ENCODE results near the gene MED22.
"Not testable (repeated sequence)": the region's sequence is repeated elsewhere in the genome, so short reads cannot be mapped to it uniquely, and the experiment has no call there.

DNA sequence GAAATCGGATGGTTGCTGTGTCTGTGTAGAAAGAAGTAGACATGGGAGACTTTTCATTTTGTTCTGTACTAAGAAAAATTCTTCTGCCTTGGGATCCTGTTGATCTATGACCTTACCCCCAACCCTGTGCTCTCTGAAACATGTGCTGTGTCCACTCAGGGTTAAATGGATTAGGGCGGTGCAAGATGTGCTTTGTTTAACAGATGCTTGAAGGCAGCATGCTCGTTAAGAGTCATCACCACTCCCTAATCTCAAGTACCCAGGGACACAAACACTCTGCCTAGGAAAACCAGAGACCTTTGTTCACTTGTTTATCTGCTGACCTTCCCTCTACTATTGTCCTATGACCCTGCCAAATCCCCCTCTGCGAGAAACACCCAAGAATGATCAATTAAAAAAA lies 43.5 kb upstream of the MED22 start:
- TF ChIP-seq, protein P1, sequence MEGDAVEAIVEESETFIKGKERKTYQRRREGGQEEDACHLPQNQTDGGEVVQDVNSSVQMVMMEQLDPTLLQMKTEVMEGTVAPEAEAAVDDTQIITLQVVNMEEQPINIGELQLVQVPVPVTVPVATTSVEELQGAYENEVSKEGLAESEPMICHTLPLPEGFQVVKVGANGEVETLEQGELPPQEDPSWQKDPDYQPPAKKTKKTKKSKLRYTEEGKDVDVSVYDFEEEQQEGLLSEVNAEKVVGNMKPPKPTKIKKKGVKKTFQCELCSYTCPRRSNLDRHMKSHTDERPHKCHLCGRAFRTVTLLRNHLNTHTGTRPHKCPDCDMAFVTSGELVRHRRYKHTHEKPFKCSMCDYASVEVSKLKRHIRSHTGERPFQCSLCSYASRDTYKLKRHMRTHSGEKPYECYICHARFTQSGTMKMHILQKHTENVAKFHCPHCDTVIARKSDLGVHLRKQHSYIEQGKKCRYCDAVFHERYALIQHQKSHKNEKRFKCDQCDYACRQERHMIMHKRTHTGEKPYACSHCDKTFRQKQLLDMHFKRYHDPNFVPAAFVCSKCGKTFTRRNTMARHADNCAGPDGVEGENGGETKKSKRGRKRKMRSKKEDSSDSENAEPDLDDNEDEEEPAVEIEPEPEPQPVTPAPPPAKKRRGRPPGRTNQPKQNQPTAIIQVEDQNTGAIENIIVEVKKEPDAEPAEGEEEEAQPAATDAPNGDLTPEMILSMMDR (IDR thresholded peaks at IDR 0.05): not testable (repeated sequence)
- not testable (repeated sequence) for TF ChIP-seq POLR2A (IDR thresholded peaks at IDR 0.05); EP300 (IDR thresholded peaks at IDR 0.05; ENCODE audit: low read depth)

Measured in transverse colon (tissue), 3 donors.